ENCODE results near the gene IL1RAPL1. TPM values are rescaled to one million over a fixed set of nuclear protein-coding genes. Genes with fewer than 3 reads are reported as not detected.

IL1RAPL1 gene
- total RNA-seq, 1 experiment from 2014 or later = 0.10 TPM

GRCh38 chrX:28848707-28849106 lies 261.5 kb downstream of the IL1RAPL1 start:
- Histone ChIP-seq H3K4me3 (no peak overlapping the region), H3K9me3 (no peaks in the 10 kb centered on the region), H3K27me3 (no peaks in the 10 kb centered on the region), H3K36me3 (no peaks in the 10 kb centered on the region)
- DNase-seq = no peak

GRCh38 chrX:28850955-28851354 lies 263.7 kb downstream of the IL1RAPL1 start:
- H3K4me3 ChIP-seq = no peak overlapping the region
- no peak for DNase-seq
- no peaks in the 10 kb centered on the region for H3K9me3 ChIP-seq
- H3K27me3 ChIP-seq = no peaks in the 10 kb centered on the region
- H3K36me3 ChIP-seq = no peaks in the 10 kb centered on the region

DNA sequence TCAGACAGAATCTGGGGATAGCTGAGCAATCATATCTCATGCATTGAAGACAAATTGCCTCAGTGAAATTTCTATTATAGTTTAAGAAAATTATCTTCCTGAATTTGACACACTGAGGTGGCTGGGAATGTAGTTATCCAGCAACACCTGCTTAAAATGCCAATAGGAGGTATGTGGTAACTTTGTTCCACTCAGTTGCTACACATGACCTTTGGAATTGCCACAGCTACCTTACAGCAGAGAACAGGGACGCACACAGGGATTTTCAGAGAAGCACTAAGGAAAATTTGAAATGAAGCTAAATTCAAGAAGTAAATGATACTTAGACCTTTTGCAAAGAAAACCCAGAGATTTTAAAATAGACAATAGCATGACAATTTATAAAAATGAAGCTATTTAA lies 264.6 kb downstream of the IL1RAPL1 start:
- Histone ChIP-seq H3K9me3 (no peaks in the 10 kb centered on the region), H3K4me3 (no peak overlapping the region), H3K27me3 (no peaks in the 10 kb centered on the region), H3K36me3 (no peaks in the 10 kb centered on the region)
- no peak for DNase-seq

- no peaks in the 10 kb centered on the region for H3K36me3 ChIP-seq
- H3K4me3 ChIP-seq = no peak overlapping the region
- no peak for DNase-seq
- H3K27me3 ChIP-seq = no peaks in the 10 kb centered on the region
- H3K9me3 ChIP-seq = no peaks in the 10 kb centered on the region
These were observed 267.4 kb downstream of the IL1RAPL1 start for GRCh38 chrX:28854637-28855036.

DNA sequence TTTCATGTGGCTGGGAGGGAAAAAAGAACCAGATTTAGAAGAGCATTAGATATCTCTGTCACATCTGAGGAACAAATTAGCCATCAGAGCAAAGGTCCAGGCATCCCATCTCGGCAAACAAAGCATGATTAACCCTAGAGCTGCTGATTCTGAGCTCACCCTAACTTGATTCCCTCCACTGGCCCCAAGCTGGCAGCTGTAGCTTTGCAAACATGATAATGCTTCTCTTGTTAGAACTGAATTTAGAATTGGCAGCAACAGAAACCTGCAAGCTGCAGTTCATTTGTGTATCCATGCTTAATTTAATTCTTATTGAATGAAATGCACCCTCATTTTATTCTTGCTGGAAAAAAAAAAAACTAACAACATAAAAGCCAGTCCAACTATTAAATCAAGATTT lies 289.2 kb downstream of the IL1RAPL1 start:
- DNase-seq = no peak
- Histone ChIP-seq H3K36me3 (no peaks in the 10 kb centered on the region), H3K4me3 (no peak overlapping the region), H3K9me3 (no peaks in the 10 kb centered on the region), H3K27me3 (no peaks in the 10 kb centered on the region)

DNA sequence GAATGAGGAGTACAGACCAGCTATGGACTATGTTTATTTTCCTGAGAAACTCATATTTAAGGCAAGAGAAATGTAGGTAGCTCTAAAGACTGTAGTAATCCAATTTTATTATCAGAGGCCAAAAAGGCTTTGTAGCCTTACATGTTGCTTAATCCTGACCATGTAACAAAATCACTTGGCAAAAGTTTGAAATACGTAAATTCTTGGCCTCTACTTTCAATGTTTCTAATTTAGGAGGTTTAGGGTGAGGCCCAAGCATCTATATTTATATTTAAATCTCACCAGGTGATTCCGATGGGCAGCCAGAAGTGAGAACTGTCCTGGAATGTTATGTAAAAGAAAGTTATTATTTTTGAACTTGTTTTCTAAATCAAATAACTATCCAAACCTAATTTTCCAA lies 289.7 kb downstream of the IL1RAPL1 start:
- no peaks in the 10 kb centered on the region for H3K9me3 ChIP-seq
- H3K36me3 ChIP-seq = no peaks in the 10 kb centered on the region
- H3K4me3 ChIP-seq = no peak overlapping the region
- no peak for DNase-seq
- no peaks in the 10 kb centered on the region for H3K27me3 ChIP-seq

GRCh38 chrX:28880136-28880535 lies 292.9 kb downstream of the IL1RAPL1 start:
- Histone ChIP-seq H3K36me3 (no peaks in the 10 kb centered on the region), H3K4me3 (no peak overlapping the region), H3K27me3 (no peaks in the 10 kb centered on the region), H3K9me3 (no peaks in the 10 kb centered on the region)
- DNase-seq = no peak

DNA sequence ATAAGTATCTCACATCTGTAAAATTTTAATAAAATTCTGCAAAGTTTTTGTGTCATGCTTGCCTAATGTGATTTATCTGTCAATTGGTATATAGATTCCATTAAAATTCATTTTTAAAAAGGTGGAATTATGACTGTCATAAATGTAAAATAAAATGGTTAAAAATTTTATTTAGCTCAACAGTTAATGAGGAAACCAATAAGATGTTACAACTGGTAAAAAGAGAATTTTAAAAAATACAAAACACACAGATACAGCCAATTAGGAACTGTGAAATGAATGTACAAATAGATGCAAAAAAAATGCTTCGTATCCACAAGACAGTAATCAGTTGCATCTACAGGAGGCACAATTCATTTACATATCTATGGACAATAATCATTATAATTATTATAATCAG lies 297.6 kb downstream of the IL1RAPL1 start:
- H3K9me3 ChIP-seq = no peaks in the 10 kb centered on the region
- no peaks in the 10 kb centered on the region for H3K36me3 ChIP-seq
- H3K27me3 ChIP-seq = no peaks in the 10 kb centered on the region
- no peak overlapping the region for H3K4me3 ChIP-seq
- DNase-seq = no peak

- no peak overlapping the region for H3K4me3 ChIP-seq
- H3K36me3 ChIP-seq = no peaks in the 10 kb centered on the region
- no peaks in the 10 kb centered on the region for H3K9me3 ChIP-seq
- no peak for DNase-seq
- no peaks in the 10 kb centered on the region for H3K27me3 ChIP-seq
These were observed 301.2 kb downstream of the IL1RAPL1 start for GRCh38 chrX:28888416-28888815.

DNA sequence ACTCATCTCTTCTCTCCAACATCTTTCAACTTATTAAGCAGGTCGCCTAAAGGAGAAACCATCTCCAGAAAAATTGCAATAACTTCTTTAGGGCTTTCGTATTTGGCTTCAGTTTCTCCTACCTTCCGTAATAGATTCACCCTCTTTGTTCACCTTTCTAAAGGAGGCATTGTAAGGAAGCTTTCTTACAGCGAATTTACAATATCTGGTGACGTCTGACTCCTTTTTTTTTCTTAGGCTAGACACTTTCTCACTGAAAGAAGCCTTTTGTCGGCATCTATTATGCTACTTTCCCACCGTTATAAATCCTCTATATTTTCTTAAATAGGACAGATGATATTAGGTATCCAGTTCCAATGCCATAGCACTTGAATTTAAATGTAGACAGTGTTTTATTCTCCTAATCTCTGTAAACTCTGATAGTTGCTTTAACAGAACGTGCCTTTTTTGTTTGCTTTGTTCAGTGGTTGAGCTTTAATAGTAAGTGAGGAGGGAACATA lies 302.4 kb downstream of the IL1RAPL1 start:
- H3K36me3 ChIP-seq = no peaks in the 10 kb centered on the region
- H3K9me3 ChIP-seq = no peaks in the 10 kb centered on the region

GRCh38 chrX:28901637-28902036 lies 314.4 kb downstream of the IL1RAPL1 start:
- H3K4me3 ChIP-seq = no peak overlapping the region
- H3K9me3 ChIP-seq = no peaks in the 10 kb centered on the region
- no peaks in the 10 kb centered on the region for H3K36me3 ChIP-seq
- no peaks in the 10 kb centered on the region for H3K27me3 ChIP-seq
- no peak for DNase-seq

More for the DNA sequence above, 302.4 kb downstream of the IL1RAPL1 start:
- H3K4me3 ChIP-seq = no peak overlapping the region
- no peak for DNase-seq
- H3K27me3 ChIP-seq = no peaks in the 10 kb centered on the region

GRCh38 chrX:28910487-28910886 lies 323.2 kb downstream of the IL1RAPL1 start:
- Histone ChIP-seq H3K27me3 (no peaks in the 10 kb centered on the region), H3K9me3 (no peaks in the 10 kb centered on the region), H3K36me3 (no peaks in the 10 kb centered on the region), H3K4me3 (no peak overlapping the region)
- no peak for DNase-seq

- H3K4me3 ChIP-seq = no peak overlapping the region
- H3K27me3 ChIP-seq = no peaks in the 10 kb centered on the region
- DNase-seq = no peak
- no peaks in the 10 kb centered on the region for H3K9me3 ChIP-seq
- no peaks in the 10 kb centered on the region for H3K36me3 ChIP-seq
These were observed 333.1 kb downstream of the IL1RAPL1 start for GRCh38 chrX:28920153-28920943.

- Histone ChIP-seq H3K4me3 (no peak overlapping the region), H3K36me3 (no peaks in the 10 kb centered on the region), H3K9me3 (no peaks in the 10 kb centered on the region), H3K27me3 (no peaks in the 10 kb centered on the region)
- no peak for DNase-seq
These were observed 334.9 kb downstream of the IL1RAPL1 start for GRCh38 chrX:28922106-28922505.

DNA sequence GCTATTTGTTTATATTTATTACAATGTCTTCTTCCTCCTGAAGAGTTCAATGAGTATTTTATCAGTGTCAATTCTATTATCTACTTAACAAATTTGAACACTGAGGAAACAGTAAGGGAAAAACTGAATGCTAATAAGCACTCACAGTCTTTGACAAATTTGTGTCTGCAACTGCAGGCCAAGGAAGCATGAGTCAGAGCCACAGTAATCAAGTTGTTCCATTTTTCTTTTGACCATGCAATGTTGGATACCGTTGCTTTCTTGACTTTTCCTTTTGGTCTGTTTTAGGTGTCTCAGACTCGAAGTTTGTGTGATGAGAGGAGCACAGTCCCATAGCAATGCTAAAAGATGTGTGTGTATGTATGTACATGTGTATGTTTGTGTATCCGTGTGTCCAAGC lies 359.6 kb downstream of the IL1RAPL1 start:
- no peak overlapping the region for H3K4me3 ChIP-seq
- H3K36me3 ChIP-seq = no peaks in the 10 kb centered on the region
- DNase-seq = no peak
- H3K9me3 ChIP-seq = no peaks in the 10 kb centered on the region; the same call in 1 of the 2 replicates
- no peaks in the 10 kb centered on the region for H3K27me3 ChIP-seq

DNA sequence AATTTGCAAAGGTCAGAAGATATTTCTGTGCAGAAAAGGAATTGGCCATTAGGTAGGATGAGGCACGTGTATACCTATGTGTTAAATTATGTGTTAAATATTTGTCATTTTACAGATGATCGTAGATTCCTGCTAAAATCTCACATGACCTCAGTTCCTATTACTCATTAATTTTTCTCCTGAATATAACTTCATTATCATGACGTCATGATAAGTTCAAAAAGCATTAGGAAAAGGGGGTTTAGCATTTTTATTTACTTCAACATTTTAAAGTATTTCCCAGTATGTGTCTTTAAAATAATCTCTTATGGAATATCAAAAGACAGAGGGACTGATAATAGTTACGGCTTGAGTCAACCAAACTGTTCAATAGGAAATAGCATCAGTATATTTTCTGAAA lies 372.8 kb downstream of the IL1RAPL1 start:
- no peaks in the 10 kb centered on the region for H3K27me3 ChIP-seq
- no peaks in the 10 kb centered on the region for H3K9me3 ChIP-seq
- H3K4me3 ChIP-seq = no peak overlapping the region
- no peaks in the 10 kb centered on the region for H3K36me3 ChIP-seq
- no peak for DNase-seq

GRCh38 chrX:28966331-28966730 lies 379.1 kb downstream of the IL1RAPL1 start:
- Histone ChIP-seq H3K36me3 (no peaks in the 10 kb centered on the region), H3K4me3 (no peak overlapping the region), H3K9me3 (no peaks in the 10 kb centered on the region), H3K27me3 (no peaks in the 10 kb centered on the region)
- DNase-seq = peak; percentile 9

GRCh38 chrX:28969126-28969525 lies 381.9 kb downstream of the IL1RAPL1 start:
- no peaks in the 10 kb centered on the region for H3K36me3 ChIP-seq
- H3K4me3 ChIP-seq = no peak overlapping the region
- no peaks in the 10 kb centered on the region for H3K9me3 ChIP-seq
- H3K27me3 ChIP-seq = no peaks in the 10 kb centered on the region
- no peak for DNase-seq

All from MG63 (cell line).